Nephron (organoid): ENCODE measurements around the gene RFFL.
"Not testable (repeated sequence)": the region's sequence is repeated elsewhere in the genome, so short reads cannot be mapped to it uniquely, and the experiment has no call there.

Source experiments
- H3K27ac Mint-ChIP-seq, 3 experiments: 2 replicates each; pipeline ENCODE4 v1.8.0; 2020; ENCODE audit warnings: mixed read lengths in 3 of 3, mild to moderate bottlenecking in 2 of 3, moderate library complexity in 1 of 3
- H3K27me3 Mint-ChIP-seq: 2 replicates; pipeline ENCODE4 v1.8.0; 2021; ENCODE audit warnings: low read depth, mild to moderate bottlenecking, moderate library complexity, mixed read lengths
- H3K36me3 Mint-ChIP-seq: 2 replicates; pipeline ENCODE4 v1.8.0; 2020; ENCODE audit warnings: low read depth, mixed read lengths
- H3K4me1 Mint-ChIP-seq: 2 replicates; pipeline ENCODE4 v1.8.0; 2020; ENCODE audit warnings: mixed read lengths
- H3K4me3 Mint-ChIP-seq, 3 experiments: 2 replicates each; pipeline ENCODE4 v1.8.0; 2020; ENCODE audit warnings: mild to moderate bottlenecking in 3 of 3, mixed read lengths in 3 of 3, moderate library complexity in 2 of 3
- H3K9me3 Mint-ChIP-seq: 2 replicates; pipeline ENCODE4 v1.8.0; 2020; ENCODE audit warnings: mixed read lengths
- TF ChIP-seq, protein P1 (sequence below), 3 experiments: fragments of 200-600 bp; sonication (generic); IDR thresholded peaks; one replicate each; pipeline ENCODE4 v1.5.0; 2021; ENCODE audit warnings: antibody characterized with exemption in 3 of 3; ENCODE audit not compliant: unreplicated experiment in 3 of 3

Gene RFFL

GRCh38 chr17:35044181-35044580 lies 19.3 kb downstream of the RFFL start:
- peaks cover 4% of the 10 kb centered on the region for H3K27me3 Mint-ChIP-seq
- TF ChIP-seq, protein P1, sequence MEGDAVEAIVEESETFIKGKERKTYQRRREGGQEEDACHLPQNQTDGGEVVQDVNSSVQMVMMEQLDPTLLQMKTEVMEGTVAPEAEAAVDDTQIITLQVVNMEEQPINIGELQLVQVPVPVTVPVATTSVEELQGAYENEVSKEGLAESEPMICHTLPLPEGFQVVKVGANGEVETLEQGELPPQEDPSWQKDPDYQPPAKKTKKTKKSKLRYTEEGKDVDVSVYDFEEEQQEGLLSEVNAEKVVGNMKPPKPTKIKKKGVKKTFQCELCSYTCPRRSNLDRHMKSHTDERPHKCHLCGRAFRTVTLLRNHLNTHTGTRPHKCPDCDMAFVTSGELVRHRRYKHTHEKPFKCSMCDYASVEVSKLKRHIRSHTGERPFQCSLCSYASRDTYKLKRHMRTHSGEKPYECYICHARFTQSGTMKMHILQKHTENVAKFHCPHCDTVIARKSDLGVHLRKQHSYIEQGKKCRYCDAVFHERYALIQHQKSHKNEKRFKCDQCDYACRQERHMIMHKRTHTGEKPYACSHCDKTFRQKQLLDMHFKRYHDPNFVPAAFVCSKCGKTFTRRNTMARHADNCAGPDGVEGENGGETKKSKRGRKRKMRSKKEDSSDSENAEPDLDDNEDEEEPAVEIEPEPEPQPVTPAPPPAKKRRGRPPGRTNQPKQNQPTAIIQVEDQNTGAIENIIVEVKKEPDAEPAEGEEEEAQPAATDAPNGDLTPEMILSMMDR (IDR thresholded peaks at IDR 0.05; ENCODE audit: unreplicated experiment in 3 of 3): no peak
- peaks cover 18% of the 10 kb centered on the region for H3K4me1 Mint-ChIP-seq
- H3K9me3 Mint-ChIP-seq: no peaks in the 10 kb centered on the region
- H3K27ac Mint-ChIP-seq: no peak overlapping the region
- peaks cover 7% of the 10 kb centered on the region for H3K36me3 Mint-ChIP-seq
- no peak overlapping the region for H3K4me3 Mint-ChIP-seq

- H3K4me1 Mint-ChIP-seq: peaks cover 5% of the 10 kb centered on the region
These were observed 22.1 kb downstream of the RFFL start for GRCh38 chr17:35041390-35041789.

GRCh38 chr17:35038453-35038852 lies 25.1 kb downstream of the RFFL start:
- no peaks in the 10 kb centered on the region for H3K4me1 Mint-ChIP-seq
- H3K27me3 Mint-ChIP-seq: no peaks in the 10 kb centered on the region
- H3K36me3 Mint-ChIP-seq: peaks cover 7% of the 10 kb centered on the region
- no peak overlapping the region for H3K4me3 Mint-ChIP-seq
- H3K9me3 Mint-ChIP-seq: no peaks in the 10 kb centered on the region
- no peak overlapping the region for H3K27ac Mint-ChIP-seq
- TF ChIP-seq, protein P1 (IDR thresholded peaks at IDR 0.05; ENCODE audit: unreplicated experiment in 3 of 3): no peak

More at GRCh38 chr17:35041390-35041789, 22.1 kb downstream of the RFFL start:
- Mint-ChIP-seq H3K9me3 (no peaks in the 10 kb centered on the region), H3K4me3 (no peak overlapping the region), H3K36me3 (peaks cover 7% of the 10 kb centered on the region), H3K27me3 (peaks cover 4% of the 10 kb centered on the region), H3K27ac (no peak overlapping the region)
- TF ChIP-seq, protein P1 (IDR thresholded peaks at IDR 0.05; ENCODE audit: unreplicated experiment in 3 of 3): no peak

GRCh38 chr17:35030780-35031179 lies 32.7 kb downstream of the RFFL start:
- no peak overlapping the region for H3K4me3 Mint-ChIP-seq
- no peaks in the 10 kb centered on the region for H3K9me3 Mint-ChIP-seq
- peaks cover 4% of the 10 kb centered on the region for H3K36me3 Mint-ChIP-seq
- H3K27me3 Mint-ChIP-seq: no peaks in the 10 kb centered on the region
- TF ChIP-seq, protein P1 (IDR thresholded peaks at IDR 0.05; ENCODE audit: unreplicated experiment in 3 of 3): no peak
- no peaks in the 10 kb centered on the region for H3K4me1 Mint-ChIP-seq
- H3K27ac Mint-ChIP-seq: no peak overlapping the region

GRCh38 chr17:35028531-35029262 lies 34.8 kb downstream of the RFFL start:
- TF ChIP-seq, protein P1 (IDR thresholded peaks at IDR 0.05; ENCODE audit: unreplicated experiment in 3 of 3): no peak
- Mint-ChIP-seq H3K27me3 (no peaks in the 10 kb centered on the region), H3K4me3 (no peak overlapping the region), H3K27ac (no peak overlapping the region), H3K36me3 (peaks cover 4% of the 10 kb centered on the region), H3K9me3 (no peaks in the 10 kb centered on the region), H3K4me1 (no peaks in the 10 kb centered on the region)

DNA sequence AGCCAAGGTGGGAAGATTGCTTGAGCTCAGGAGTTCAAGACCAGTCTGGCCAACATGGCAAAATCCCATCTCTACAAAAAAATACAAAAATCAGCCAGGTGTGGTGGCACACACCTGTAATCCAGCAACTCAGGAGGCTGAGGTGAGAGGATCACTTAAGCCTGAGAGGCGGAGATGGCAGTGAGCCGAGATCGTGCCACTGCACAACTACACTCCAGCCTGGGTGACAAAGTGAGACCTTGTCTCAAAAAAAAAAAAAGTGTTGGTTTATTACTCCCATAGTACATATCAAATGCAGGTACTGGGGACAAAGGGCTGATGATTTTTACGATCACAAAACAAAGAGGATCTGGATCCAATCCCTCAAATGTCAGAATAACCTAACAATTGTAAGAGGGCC lies 35.4 kb downstream of the RFFL start:
- not testable (repeated sequence) for H3K4me1 Mint-ChIP-seq, H3K4me3 Mint-ChIP-seq, H3K27ac Mint-ChIP-seq, H3K27me3 Mint-ChIP-seq, H3K36me3 Mint-ChIP-seq, H3K9me3 Mint-ChIP-seq
